Nephron progenitor cell (in vitro differentiated cells): ENCODE measurements around the gene DPP10.
A peak's percentile ranks its signal among the peaks of the same experiment; 100 is the strongest.
"Not testable (repeated sequence)": the region's sequence is repeated elsewhere in the genome, so short reads cannot be mapped to it uniquely, and the experiment has no call there.

Source experiments
- DNase-seq: peaks from one replicate; pipeline ENCODE4 v3.0.0; 2021
- H3K27ac Mint-ChIP-seq: 2 replicates; pipeline ENCODE4 v1.8.0; 2021; ENCODE audit warnings: mild to moderate bottlenecking, moderate library complexity, mixed read lengths
- H3K27me3 Mint-ChIP-seq: 2 replicates; pipeline ENCODE4 v1.8.0; 2021; ENCODE audit warnings: mild to moderate bottlenecking, low read depth, mixed read lengths; ENCODE audit not compliant: poor library complexity
- H3K36me3 Mint-ChIP-seq: 2 replicates; pipeline ENCODE4 v1.8.0; 2021; ENCODE audit warnings: low read depth, mixed read lengths
- H3K4me1 Mint-ChIP-seq: 2 replicates; pipeline ENCODE4 v1.8.0; 2021; ENCODE audit warnings: mixed read lengths
- H3K4me3 Mint-ChIP-seq: 2 replicates; pipeline ENCODE4 v1.8.0; 2021; ENCODE audit warnings: mild to moderate bottlenecking, moderate library complexity, mixed read lengths
- H3K9me3 Mint-ChIP-seq: 2 replicates; pipeline ENCODE4 v1.8.0; 2021; ENCODE audit warnings: mild to moderate bottlenecking, moderate library complexity, mixed read lengths
- TF ChIP-seq, protein P1 (sequence below): fragments of 200-600 bp; sonication (generic); IDR thresholded peaks from 2 replicates; pipeline ENCODE4 v1.5.0; 2021; ENCODE audit warnings: antibody characterized with exemption

DPP10 gene

GRCh38 chr2:114442510-114442909 is at the start of gene DPP10:
TSS of gene DPP10 (plus strand) at chr2:114442641.
- DNase-seq, result peak; percentile 86
- no peak within 1 kb of the TSS for H3K4me3 Mint-ChIP-seq
- H3K36me3 Mint-ChIP-seq, result no peaks in the 10 kb centered on the region
- H3K27me3 Mint-ChIP-seq, result peaks cover 16% of the 10 kb centered on the region
- no peaks in the 10 kb centered on the region for H3K9me3 Mint-ChIP-seq
- H3K4me1 Mint-ChIP-seq, result no peaks in the 10 kb centered on the region
- no peak within 1 kb of the TSS for H3K27ac Mint-ChIP-seq
- TF ChIP-seq, protein P1, sequence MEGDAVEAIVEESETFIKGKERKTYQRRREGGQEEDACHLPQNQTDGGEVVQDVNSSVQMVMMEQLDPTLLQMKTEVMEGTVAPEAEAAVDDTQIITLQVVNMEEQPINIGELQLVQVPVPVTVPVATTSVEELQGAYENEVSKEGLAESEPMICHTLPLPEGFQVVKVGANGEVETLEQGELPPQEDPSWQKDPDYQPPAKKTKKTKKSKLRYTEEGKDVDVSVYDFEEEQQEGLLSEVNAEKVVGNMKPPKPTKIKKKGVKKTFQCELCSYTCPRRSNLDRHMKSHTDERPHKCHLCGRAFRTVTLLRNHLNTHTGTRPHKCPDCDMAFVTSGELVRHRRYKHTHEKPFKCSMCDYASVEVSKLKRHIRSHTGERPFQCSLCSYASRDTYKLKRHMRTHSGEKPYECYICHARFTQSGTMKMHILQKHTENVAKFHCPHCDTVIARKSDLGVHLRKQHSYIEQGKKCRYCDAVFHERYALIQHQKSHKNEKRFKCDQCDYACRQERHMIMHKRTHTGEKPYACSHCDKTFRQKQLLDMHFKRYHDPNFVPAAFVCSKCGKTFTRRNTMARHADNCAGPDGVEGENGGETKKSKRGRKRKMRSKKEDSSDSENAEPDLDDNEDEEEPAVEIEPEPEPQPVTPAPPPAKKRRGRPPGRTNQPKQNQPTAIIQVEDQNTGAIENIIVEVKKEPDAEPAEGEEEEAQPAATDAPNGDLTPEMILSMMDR, result no peak

GRCh38 chr2:114400890-114401289 is 41.6 kb upstream of the DPP10 start:
- Mint-ChIP-seq H3K36me3 (no peaks in the 10 kb centered on the region), H3K4me1 (no peaks in the 10 kb centered on the region), H3K9me3 (peaks cover 4% of the 10 kb centered on the region), H3K4me3 (no peak overlapping the region), H3K27me3 (no peaks in the 10 kb centered on the region), H3K27ac (no peak overlapping the region)
- TF ChIP-seq, protein P1, result no peak
- DNase-seq, result no peak

GRCh38 chr2:114405247-114406116 is 37.0 kb upstream of the DPP10 start:
- TF ChIP-seq, protein P1, result no peak
- Mint-ChIP-seq H3K4me3 (no peak overlapping the region), H3K27me3 (no peaks in the 10 kb centered on the region), H3K27ac (no peak overlapping the region), H3K4me1 (no peaks in the 10 kb centered on the region), H3K36me3 (no peaks in the 10 kb centered on the region), H3K9me3 (peaks cover 17% of the 10 kb centered on the region)
- no peak for DNase-seq

- Mint-ChIP-seq H3K9me3 (peaks cover 17% of the 10 kb centered on the region), H3K27ac (no peak overlapping the region), H3K27me3 (no peaks in the 10 kb centered on the region), H3K4me1 (no peaks in the 10 kb centered on the region), H3K4me3 (no peak overlapping the region), H3K36me3 (no peaks in the 10 kb centered on the region)
- no peak for DNase-seq
- TF ChIP-seq, protein P1, result no peak
These were observed 36.1 kb upstream of the DPP10 start for GRCh38 chr2:114406347-114406746.

- H3K4me1 Mint-ChIP-seq, H3K27ac Mint-ChIP-seq, DNase-seq, H3K27me3 Mint-ChIP-seq, H3K4me3 Mint-ChIP-seq, H3K36me3 Mint-ChIP-seq: not testable (repeated sequence)
- H3K9me3 Mint-ChIP-seq, result peaks cover 17% of the 10 kb centered on the region
These were observed 35.1 kb upstream of the DPP10 start for GRCh38 chr2:114407353-114407752.

DNA sequence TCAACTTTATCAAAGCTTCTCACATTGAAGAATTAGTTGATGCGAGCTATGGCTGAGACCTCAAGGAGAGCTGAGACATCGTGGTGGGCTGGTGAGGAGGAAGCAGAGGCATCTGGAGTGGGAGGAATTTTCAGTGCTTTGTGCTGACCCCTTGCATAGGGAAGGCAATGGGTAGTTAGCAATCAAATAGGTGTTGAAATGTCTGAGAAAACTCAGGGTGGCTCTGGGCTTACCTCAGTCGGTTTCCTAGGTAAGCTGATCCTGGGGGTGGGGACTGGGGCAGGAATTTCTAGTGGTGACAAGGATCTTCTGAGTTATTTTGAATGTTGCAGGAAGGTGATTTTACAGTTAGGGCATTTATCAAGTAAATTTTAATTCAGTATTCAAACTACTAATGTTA is 20.7 kb upstream of the DPP10 start:
- peaks cover 5% of the 10 kb centered on the region for H3K27me3 Mint-ChIP-seq
- no peaks in the 10 kb centered on the region for H3K9me3 Mint-ChIP-seq
- DNase-seq, result no peak
- H3K36me3 Mint-ChIP-seq, result no peaks in the 10 kb centered on the region
- no peaks in the 10 kb centered on the region for H3K4me1 Mint-ChIP-seq
- H3K4me3 Mint-ChIP-seq, result no peak overlapping the region
- TF ChIP-seq, protein P1, result no peak
- no peak overlapping the region for H3K27ac Mint-ChIP-seq
